RPMI8226 (cell line): ENCODE results near the gene ITGB1BP1.
"Not testable (repeated sequence)": the region's sequence is repeated elsewhere in the genome, so short reads cannot be mapped to it uniquely, and the experiment has no call there.

Source experiments
- DNase-seq: peaks from one replicate; pipeline ENCODE4 v3.0.0-alpha.2; 2015

ITGB1BP1 gene

DNA sequence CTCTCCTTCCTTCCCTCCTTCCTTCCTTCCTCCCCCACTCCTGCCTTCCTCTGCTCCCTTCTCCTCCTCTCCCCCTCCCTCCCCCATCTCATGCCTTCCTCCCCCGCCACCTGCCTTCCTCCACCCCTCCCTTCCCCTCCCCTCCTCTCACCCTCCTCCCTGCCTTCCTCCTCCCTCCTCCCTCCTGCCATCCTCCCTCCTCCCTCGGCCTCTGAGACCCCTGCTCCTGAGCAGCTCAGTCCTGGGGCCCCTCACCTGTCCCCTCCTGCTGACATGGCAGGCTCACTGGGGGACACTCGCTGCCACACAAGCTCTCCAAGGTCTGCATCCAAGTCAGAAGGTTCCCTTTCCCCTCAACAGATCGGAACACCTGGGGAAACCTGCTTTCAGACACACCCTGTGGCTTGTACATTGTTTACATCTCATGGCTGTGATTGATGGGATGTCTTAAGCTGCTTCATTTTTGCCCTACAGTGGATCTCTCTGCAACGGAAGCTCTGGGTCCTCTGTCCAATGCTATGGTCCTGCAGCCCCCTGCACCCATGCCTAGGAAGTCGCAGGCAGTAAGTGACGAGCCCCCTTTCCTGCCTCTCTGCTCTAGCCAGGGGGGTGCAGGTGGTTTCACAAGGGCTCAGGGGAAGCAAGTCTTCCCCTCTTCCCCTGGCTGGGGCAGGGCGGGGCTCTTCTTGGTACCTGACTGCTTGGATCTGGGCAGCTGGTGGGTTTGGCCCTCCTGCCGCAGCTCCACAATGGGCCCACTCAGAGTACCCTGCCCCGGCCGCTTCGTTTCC lies 22.9 kb downstream of the ITGB1BP1 start:
- no peak for DNase-seq

DNA sequence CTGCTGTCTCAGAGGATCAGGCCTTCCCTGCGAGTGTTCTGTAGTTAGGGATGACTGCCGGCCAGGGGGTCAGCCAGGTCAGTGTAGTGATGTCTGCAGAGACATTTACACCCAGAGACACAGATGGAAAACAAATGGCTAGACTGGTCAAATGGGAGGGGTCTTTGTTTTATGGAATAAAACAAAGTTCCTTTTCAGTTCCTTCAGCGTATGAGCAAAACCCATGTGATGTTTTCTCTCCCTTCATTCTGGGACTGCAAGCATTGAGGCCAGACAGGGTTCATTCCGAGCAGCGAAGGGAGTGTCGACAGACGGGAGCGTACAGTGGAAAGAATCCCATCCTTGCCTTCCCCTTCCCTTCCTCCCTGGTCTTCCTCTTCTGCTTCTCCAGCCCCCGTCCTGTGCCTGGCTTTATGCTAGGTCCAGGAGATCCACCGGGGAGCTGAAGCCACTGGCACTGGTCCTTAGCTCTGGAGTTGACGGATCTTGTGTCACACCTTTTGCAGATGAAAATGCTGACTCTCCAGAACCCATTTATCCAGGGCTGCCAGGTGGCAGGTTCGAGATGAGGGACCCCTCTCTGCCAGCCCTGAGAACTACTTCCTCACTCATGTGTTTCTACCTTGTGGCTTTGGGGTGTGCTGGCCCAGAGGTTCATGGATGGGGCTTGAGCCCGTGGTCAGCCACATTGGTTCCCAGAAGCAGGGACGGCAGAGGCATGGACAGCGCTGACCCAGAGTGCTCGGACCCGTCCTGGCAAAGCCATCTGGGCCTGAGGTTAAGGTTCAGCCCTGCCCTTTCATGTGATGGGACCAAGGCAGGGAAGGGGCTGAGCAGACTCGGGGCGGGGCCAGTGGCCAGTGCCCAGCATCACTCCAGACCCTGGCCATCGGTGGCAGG lies 24.2 kb downstream of the ITGB1BP1 start:
- DNase-seq = no peak

DNA sequence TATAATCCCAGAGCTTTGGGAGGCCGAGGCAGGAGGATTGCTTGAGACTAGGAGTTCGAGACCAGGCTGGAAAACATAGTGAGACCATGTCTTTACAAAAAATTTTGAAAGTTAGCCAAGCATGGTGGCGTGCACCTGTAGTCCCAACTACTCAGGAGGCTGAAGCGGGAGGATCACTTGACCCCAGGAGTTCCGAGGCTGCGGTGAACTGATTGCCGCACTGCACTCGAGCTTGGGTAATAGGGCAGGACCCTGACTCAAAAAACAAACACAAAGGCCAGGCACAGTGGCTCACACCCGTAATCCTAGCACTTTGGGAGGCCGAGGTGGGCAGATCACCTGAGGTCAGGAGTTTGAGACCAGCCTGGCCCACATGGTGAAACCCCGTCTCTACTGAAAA lies 25.1 kb downstream of the ITGB1BP1 start:
- DNase-seq = not testable (repeated sequence)

DNA sequence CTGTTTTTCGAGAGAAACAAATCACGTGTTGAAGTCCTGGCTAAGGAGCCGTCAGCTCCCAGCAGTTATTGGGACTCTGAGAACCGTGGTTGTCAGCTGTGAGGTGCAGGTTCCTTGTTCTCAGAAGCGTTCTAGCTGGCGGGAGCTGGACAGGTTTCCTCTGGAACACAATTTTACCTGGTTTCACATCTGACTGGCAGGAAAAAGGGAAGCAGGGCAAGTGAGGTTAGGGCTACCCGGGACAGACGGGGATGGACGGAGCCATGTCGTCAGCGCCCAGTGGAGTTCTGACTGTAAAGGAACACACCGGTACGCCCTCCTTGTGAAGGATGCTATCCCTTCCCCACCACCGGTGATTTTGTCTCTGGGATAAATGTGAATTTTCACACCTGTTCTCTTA lies 26.1 kb downstream of the ITGB1BP1 start:
- no peak for DNase-seq

DNA sequence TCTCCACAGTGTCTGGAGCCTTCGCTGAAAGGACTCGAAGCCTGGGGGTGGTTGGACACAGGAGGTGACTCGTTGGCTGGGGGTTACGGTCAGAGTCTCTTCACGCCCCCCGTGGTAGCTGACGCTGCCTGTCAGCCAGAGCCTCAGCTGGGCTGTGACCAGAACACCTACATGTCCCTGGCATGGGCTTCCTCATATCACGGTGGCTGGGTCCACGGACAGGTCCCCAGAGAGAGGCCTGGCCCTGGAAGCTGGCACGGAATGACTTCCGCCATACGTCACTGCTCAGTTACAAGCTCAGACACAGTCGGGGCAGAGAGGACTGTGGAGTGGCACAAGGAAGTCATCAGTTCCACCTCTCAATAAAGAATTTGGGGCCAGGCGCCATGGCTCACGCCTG lies 28.5 kb downstream of the ITGB1BP1 start:
- no peak for DNase-seq

DNA sequence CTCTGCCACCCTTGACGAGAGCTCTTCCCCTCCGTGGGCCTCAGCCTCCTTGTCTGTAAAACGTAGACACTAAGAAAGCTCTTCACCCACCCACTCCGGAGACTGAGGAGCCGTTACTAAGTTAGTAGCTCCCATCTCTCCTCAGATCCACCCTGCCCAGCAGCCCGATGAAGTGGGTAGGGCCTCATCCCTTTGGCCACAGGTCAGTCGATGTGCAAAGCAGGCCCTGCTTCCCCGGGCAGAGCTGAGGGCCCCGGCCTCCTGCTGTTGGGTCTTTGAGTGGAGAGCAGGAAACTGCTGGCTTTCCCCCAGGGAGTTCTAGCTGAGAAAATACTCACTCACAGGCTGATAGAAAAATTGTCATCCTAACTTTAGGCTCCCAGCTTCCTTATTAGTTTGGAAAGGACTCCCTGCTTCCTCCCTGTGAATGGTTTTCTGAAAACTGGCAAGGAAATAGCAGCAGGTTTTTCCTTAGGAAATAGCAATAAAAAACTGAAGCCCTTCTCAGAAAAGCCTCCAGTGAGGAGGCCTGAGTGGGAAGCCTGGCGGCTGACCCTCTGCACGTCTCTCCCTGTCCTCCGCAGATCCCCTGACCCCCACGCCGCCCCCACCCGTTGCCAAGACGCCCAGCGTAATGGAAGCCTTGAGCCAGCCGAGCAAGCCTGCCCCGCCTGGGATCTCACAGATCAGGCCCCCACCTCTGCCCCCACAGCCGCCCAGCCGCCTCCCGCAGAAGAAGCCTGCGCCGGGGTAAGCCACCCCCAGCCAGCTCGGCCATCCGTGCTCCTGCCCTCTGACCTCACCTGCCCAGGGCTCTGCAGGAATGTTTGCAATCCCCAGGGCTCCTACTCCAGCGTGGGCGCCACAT lies 30.2 kb downstream of the ITGB1BP1 start:
- DNase-seq = no peak

DNA sequence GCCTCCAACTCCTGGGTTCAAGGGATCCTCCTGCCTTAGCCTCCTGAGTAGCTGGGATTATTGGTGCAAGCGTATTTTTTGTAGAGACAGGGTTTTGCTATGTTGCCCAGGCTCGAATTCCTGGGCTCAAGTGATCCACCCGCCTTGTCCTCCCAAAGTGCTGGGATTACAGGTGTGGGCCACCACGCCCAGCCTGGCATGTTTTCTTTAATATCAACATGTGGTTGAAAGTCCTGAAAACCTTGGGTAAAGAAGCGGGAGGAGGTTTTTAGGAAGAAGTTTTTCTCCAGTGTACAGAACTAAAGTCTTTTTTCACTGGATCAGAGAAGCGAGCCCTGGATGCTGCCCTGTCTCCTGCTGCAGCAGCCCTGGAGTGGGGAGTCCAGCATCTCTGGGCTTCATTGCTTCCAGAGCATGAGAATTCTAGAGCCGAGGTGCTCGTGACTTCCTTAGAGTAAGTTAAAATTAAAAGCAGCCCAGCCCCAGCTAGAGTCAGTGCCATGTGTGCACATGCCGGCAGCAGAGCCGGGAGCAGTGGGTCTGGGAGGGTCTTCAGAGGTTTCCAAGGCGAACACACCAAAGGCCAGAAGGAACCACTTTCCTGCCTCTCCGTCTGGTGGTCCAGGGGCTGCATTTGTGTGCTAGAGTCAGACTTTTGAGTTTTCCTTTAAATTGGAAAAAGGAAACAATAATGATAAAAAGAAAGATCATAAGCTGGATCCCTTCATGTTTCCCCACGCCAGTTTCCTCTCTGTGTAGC lies 31.2 kb downstream of the ITGB1BP1 start:
- DNase-seq = no peak

DNA sequence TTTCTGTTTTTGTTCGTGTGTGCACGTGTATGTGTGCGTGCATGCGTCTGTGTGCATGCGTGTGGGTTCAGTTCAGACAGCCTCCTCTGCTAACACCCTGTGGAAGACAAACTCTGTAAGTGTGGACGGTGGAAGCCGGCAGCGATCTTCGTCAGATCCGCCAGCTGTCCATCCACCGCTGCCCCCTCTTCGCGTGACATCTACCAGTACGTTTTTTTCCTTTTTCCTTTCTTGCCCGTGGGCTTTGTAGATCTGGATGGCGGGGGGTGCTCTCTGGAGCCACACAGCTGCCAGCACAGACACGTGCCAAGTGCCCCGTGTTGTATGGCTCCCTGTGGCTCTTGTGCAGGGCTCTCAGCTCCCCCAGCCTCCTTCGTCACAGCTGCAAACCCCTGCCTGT lies 32.3 kb downstream of the ITGB1BP1 start:
- no peak for DNase-seq

DNA sequence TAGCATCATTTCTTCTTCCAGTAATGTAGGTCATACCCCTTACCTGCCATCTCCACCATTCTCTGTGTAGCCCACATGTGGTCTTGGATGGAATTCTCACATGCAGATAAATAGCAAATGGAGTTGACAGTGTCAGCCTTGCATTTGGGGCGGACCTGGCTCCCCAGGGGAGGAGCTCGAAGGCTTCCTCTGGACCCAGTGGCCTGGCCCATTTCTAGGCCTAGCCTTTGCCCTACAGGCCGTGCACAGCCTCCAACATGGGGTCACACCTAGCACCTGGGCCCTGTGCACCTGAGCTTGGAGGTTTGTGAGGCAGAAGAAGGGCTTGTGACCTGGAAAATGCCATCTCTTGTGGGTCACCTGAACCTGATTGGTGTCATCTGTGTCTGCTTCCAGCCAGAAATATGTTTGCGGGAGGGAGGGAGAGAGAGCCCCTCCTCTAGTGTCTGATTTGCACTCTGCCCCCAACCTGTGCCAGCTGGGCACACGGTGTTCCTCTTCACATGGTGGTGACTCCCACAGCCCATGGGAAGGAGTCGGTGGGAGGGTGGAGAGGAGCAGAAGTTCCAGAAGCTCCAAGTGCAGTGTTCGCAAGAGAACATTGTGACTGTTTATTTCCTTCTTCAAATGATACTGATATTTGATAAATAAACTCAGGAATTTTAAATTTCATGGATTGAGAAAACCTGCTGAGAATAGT lies 33.0 kb downstream of the ITGB1BP1 start:
- no peak for DNase-seq

DNA sequence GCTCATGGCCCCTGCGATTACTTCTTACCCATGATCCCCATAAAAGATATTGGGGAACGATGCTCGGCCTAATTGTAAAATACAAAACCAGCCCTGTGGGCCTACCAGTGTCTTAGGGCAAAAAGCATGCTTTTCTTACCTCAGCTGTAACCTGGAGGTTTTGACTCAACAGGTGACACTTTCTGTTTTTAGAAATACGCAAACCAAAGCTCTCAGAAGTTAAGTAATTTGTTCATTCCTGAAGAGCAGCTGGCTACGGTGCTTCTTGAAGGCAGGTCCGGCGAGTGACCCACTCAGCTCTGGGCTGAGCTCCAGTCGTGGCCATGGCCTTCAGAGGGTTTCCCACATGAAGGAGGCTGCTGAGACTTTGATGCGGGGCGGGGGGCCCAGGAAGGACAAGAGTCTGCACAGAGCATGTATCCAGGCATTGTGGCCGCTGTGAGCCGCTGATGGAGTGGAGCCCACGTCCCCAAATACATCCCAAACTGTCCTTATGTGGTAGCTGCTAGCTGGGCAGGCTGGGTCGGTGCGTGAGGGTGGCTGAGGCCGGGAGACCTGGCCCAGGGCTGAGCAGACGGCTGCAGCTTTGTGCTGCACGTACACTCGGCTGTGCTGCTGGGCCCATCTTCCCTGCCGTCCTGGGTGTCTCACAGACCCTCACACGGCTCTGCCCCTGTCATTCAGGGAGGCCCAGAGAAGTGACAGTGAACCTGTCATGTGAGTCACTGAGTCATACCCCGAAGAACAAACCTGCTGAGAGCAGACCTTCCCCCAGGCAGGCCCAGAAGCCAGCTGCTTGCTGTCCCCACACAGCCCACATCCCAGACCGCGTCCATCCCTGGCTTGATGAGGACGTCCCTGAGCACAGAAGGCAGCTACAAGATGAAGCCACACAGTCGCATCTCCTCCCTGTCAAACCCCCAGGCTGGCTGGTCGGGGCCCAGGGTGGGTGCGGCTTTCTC lies 34.1 kb downstream of the ITGB1BP1 start:
- DNase-seq = no peak

DNA sequence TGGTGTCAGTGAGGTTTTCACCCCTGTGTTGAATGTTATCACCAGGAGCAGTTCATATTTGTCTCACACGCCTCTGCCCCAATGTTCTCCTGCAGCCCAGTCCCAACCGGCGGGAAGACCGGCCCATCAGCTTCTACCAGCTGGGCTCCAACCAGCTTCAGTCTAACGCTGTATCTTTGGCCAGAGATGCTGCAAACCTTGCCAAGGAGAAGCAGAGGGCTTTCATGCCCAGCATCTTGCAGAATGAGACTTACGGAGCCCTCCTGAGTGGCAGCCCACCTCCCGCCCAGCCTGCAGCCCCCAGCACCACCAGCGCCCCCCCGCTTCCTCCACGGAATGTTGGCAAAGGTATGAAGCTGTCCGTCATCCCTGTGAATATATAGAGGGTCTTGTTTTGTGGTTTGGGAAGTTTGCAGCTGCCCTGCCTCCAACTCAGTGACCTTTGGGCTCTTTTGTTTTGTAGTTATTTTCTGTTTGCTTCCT lies 35.1 kb downstream of the ITGB1BP1 start:
- DNase-seq = no peak

DNA sequence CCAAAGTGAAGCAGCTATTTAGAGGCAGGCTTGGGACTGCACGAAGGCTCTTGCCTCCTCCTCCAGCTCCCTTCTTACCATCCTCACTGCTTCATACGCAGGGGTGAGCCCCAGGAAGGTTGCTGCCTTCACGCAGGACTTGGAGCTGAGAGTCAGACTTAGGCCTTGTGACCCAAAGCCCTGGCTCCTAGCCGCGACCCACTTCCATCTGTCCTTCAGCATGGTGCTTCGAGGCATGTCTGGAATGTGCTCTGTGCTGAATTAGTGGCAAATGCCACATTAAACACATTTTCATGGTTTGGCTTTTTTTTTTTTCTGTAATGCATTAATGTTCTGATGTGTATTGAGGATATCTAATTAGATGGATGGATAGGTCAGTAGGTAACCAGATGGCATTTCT lies 37.5 kb downstream of the ITGB1BP1 start:
- DNase-seq = no peak

DNA sequence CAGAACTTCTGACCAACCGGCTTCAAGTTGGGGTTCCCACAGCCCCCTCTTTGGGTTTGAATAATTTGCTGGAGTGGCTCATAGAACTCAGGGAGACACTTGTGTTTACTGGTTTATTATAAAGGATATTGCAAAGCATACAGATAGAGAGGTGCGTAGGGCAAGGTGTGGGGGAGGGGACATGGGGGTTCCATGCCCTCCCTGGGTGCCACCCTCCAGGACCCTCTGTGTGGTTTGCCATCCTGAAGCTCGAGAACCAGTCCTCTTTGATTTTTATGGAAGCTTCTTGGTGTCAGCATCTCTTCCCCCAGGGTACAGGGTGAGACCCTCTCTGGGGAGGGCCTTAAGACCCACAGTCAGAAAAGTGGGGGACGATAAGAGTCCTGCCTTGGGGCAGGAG lies 38.8 kb downstream of the ITGB1BP1 start:
- no peak for DNase-seq

DNA sequence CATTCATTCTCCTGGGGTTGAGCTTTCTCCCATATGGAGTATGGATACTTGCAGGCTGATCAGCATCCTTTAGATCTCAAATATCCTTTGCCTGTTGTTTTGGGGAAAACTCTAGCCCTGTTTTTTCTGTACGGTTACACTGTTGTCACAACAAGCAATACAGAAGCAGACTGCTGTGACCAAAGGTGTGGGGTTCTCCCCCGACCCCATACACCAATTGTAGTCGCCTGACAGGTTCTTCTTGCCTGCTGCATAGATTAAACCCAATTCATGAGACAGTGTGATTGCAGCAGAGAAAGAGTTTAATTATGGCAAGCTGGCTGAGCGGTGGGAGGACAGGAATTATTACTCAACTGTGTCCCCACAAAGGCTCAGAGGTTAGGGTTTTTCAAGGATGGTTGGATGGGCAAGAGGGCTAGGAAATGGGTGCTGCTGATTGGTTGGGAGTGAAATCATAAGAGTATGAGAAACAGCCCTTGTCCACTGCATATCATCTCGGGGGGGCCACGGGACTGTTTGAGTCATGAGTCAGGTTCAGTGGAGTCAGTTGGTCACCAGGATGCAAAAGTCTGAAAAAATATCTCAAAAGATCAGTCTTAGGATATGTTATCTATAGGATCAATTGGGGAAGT lies 40.6 kb downstream of the ITGB1BP1 start:
- no peak for DNase-seq

DNA sequence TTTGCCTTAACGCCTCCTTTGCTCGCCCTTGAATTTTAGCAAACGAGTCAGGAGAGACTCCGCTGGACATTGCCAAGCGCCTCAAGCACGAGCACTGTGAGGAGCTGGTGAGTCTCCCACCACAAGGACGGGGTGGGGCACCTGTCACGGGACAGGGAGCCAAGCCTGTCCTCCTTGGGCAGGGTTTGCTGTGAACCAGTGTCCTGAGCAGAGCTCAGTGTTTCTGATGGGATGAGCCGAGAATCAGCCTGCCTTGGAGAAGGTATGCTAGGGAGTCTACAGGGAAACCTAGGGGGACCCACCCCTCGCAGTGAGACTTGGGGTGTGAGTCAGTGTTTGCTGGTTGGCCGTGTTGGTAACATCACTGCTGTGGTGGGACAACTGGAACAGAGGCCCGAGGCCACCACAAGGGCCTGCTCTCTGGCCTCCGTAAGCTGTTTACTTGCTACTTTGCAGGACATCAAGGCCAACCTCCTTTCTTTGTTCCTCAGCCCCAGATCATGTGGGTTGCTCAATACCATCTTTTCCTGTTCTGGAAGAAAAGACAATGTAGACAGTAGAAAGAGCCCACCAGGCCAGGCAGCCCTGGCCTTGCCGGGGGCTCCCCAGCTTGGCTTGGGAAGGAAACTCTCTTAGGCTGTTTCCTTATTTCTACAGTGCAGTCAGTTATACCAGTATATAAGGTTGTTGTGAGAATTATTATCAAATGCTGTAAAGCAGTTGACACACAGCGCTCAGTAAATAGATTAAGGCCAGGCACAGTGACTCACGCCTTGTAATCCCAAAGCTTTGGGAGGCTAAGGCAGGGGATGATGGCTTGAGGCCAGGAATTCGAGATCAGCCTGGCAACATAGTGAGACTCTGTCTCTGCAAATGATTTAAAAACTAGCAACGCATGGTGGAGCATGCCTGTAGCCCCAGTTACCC lies 42.4 kb downstream of the ITGB1BP1 start:
- no peak for DNase-seq

DNA sequence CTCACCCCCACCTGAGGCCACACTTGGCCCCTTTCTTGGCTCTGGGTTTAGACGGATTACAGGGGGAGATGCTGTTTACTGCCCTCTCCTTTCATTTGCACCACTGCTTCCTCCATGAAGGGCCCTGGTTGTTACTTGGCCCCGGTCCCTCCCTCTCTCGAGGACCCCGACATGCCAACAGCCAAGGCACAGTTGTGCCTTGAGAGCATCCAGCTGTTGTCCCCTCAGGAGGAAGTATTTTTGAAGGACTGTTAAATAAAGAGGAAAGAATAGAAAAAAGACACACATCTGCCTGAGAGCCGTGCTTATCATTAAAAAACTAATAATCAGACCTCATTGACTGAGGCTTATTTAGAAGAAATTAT lies 44.0 kb downstream of the ITGB1BP1 start:
- DNase-seq = no peak

DNA sequence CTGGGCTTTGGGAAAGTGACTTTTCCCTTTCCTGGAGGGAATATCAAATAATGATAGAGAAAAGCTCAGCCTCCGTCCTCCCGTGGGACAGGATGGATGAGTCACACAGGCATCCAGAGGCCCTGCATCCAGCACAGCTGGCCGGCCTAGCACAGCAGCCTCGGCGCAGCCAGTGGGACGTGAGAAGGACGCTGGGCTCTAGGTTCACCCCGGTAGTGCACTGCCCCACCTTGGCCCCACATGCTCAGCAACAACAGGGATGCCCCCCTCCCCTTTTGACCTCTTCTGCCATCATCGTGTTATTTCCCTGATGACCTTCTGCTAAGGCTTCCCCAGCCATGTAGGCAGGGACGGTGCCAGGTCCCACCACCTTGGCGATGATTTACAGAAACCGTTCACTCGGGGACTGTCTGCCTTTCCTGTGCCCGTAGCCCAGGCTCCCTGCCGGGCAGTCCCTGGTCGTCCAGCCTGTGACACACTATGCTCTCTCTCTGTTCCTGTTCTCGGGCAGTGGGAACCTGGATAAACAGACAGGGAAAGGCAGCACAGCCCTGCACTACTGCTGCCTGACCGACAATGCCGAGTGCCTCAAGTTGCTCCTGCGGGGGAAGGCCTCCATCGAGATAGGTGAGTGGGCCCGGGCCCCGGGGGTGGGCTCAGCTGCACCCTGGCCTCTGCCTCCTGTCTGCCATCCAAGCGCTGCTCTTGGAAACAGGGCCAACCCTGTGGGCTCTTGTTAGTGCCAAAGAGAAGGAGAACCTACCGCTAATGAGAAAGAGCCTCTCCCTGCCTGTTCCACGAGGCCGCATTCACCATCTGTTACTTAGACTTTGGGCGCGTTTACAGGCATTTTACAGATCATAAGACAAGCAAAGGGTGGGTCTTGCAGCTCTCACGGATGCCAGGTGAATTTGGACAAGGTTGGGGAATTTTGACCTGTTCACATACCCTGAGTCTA lies 44.6 kb downstream of the ITGB1BP1 start:
- no peak for DNase-seq
